Measurements from ENCODE around the gene SELENOV.

DNA sequence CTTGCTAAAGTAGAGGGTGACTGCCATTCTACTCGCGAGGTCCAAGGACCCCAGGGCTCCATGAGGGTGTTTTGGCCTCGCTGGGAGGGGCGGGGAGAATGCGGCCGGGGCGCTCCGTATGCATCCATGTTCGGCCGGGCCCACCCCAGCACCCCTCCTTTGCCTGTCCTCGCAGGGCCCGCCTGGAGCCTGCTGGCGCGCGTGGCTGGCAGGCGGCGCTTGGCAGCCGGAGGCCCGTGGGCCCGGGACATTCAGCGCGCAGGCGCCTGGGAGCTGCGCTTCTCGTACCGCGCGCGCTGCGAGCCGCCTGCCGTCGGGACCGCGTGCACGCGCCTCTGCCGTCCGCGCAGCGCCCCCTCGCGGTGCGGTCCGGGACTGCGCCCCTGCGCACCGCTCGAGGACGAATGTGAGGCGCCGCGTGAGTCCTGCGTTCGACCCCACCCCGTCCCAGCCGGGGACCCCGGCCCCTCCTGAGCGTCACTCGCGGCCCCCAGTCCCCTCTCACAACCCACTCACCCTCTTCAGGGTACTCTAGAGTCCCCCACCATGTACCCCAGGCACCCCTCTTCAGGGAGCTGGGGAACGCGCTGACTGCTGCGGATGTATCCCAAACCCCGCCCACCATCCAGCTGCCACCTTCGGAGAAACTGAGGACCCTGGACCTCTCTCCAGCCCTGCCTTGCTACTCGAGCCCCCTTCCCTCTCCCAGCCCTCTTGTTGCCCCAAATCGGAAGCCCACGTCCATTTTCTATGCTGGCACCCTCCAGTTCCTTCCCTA lies 12.1 kb upstream of the SELENOV start:
- no peak for TF ChIP-seq POLR2AphosphoS5 (IDR thresholded peaks at IDR 0.05)
- TF ChIP-seq POLR2A (IDR thresholded peaks at IDR 0.05): no peak
- TF ChIP-seq, protein P1, sequence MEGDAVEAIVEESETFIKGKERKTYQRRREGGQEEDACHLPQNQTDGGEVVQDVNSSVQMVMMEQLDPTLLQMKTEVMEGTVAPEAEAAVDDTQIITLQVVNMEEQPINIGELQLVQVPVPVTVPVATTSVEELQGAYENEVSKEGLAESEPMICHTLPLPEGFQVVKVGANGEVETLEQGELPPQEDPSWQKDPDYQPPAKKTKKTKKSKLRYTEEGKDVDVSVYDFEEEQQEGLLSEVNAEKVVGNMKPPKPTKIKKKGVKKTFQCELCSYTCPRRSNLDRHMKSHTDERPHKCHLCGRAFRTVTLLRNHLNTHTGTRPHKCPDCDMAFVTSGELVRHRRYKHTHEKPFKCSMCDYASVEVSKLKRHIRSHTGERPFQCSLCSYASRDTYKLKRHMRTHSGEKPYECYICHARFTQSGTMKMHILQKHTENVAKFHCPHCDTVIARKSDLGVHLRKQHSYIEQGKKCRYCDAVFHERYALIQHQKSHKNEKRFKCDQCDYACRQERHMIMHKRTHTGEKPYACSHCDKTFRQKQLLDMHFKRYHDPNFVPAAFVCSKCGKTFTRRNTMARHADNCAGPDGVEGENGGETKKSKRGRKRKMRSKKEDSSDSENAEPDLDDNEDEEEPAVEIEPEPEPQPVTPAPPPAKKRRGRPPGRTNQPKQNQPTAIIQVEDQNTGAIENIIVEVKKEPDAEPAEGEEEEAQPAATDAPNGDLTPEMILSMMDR (IDR thresholded peaks at IDR 0.05): peak; percentile 68 to 97
- TF ChIP-seq EP300 (IDR thresholded peaks at IDR 0.05): no peak
